ENCODE measurements around the gene ZNF586.
"Not testable (repeated sequence)": the region's sequence is repeated elsewhere in the genome, so short reads cannot be mapped to it uniquely, and the experiment has no call there.

The ZNF586 gene

GRCh38 chr19:57769345-57770131, at the start of gene ZNF586:
Gene ZNF586 (plus strand): TSS chr19:57769676. CDS start chr19:57769843, 167 bp downstream.
- intact Hi-C loops (cut with DNase I), result no loop called here
- DNase-seq, result peak; percentile 89 to 99 (median 92)

GRCh38 chr19:57719901-57720519, 49.5 kb upstream of the ZNF586 start:
- no peak for DNase-seq
- intact Hi-C loops (cut with DNase I), result no loop called here

GRCh38 chr19:57720878-57721277, 48.6 kb upstream of the ZNF586 start:
- DNase-seq, result no peak
- intact Hi-C loops (cut with DNase I), result no loop called here

GRCh38 chr19:57738320-57738719, 31.2 kb upstream of the ZNF586 start:
- peak in 8 of 10 donors; percentile 29 to 93 (median 52) for DNase-seq
- intact Hi-C loops (cut with DNase I), result loop anchor here (2.0 kb wide), 1 partner anchor 416 kb away; no protein-coding TSS in a partner anchor

- DNase-seq, result not testable (repeated sequence)
- intact Hi-C loops (cut with DNase I), result loop anchor here (2.0 kb wide), 1 partner anchor 416 kb away; no protein-coding TSS in a partner anchor
Observed at GRCh38 chr19:57738770-57739169, 30.7 kb upstream of the ZNF586 start.

GRCh38 chr19:57746580-57747471, 22.6 kb upstream of the ZNF586 start, which contains the start of gene ZNF776:
Gene ZNF776 (plus strand): TSS chr19:57746815. CDS start chr19:57747059, 244 bp downstream.
- DNase-seq, result peak; percentile 68 to 96 (median 84)
- intact Hi-C loops (cut with DNase I), result no loop called here

GRCh38 chr19:57747472-57747807, 22.0 kb upstream of the ZNF586 start:
- intact Hi-C loops (cut with DNase I), result no loop called here
- no peak for DNase-seq

GRCh38 chr19:57748029-57748428, 21.4 kb upstream of the ZNF586 start:
- DNase-seq, result no peak

GRCh38 chr19:57754091-57754673, 15.3 kb upstream of the ZNF586 start:
- no peak for DNase-seq
- intact Hi-C loops (cut with DNase I), result no loop called here

More at GRCh38 chr19:57748029-57748428, 21.4 kb upstream of the ZNF586 start:
- intact Hi-C loops (cut with DNase I), result no loop called here

GRCh38 chr19:57755031-57755430, 14.4 kb upstream of the ZNF586 start:
- intact Hi-C loops (cut with DNase I), result no loop called here
- no peak for DNase-seq

GRCh38 chr19:57757941-57758340, 11.5 kb upstream of the ZNF586 start:
- DNase-seq, result no peak
- intact Hi-C loops (cut with DNase I), result no loop called here

GRCh38 chr19:57759096-57759495, 10.4 kb upstream of the ZNF586 start:
- intact Hi-C loops (cut with DNase I), result no loop called here
- DNase-seq, result no peak

- no peak for DNase-seq
- intact Hi-C loops (cut with DNase I), result no loop called here
Observed at GRCh38 chr19:57771417-57771816, 1.9 kb downstream of the ZNF586 start.

GRCh38 chr19:57773488-57773887, 4.0 kb downstream of the ZNF586 start:
- no peak for DNase-seq
- intact Hi-C loops (cut with DNase I), result no loop called here

GRCh38 chr19:57776764-57777296, 7.4 kb downstream of the ZNF586 start:
- intact Hi-C loops (cut with DNase I), result no loop called here
- no peak for DNase-seq

- intact Hi-C loops (cut with DNase I), result no loop called here
- no peak for DNase-seq
Observed at GRCh38 chr19:57778336-57778735, 8.9 kb downstream of the ZNF586 start.

- DNase-seq, result no peak
- intact Hi-C loops (cut with DNase I), result no loop called here
Observed at GRCh38 chr19:57779220-57779845, 9.9 kb downstream of the ZNF586 start.

GRCh38 chr19:57786286-57786685, 16.8 kb downstream of the ZNF586 start:
- DNase-seq, result no peak
- intact Hi-C loops (cut with DNase I), result no loop called here

- intact Hi-C loops (cut with DNase I), result no loop called here
- DNase-seq, result no peak
Observed at GRCh38 chr19:57786906-57787305, 17.4 kb downstream of the ZNF586 start.
